ENCODE results near the gene TMEM132C. TPM values are rescaled to one million over a fixed set of nuclear protein-coding genes. Genes with fewer than 3 reads are reported as not detected.

The TMEM132C gene
- total and polyA plus RNA-seq, 2 experiments from 2014 or later = not detected

GRCh38 chr12:128661226-128661569 is 394.2 kb downstream of the TMEM132C start:
- H3F3A ChIP-seq (replicated peaks; ENCODE audit: low read depth) = no peaks in the 10 kb centered on the region
- no peaks in the 10 kb centered on the region for H3K9me2 ChIP-seq (ENCODE audit: insufficient read depth)
- H3K27me3 ChIP-seq (ENCODE audit: insufficient read depth) = no peaks in the 10 kb centered on the region
- H3K36me3 ChIP-seq (ENCODE audit: insufficient read depth) = no peaks in the 10 kb centered on the region; the same call in 1 of the 2 replicates
- H3K4me2 ChIP-seq = no peak overlapping the region
- H3K4me3 Mint-ChIP-seq = no peak overlapping the region
- no peaks in the 10 kb centered on the region for H3K4me1 ChIP-seq (ENCODE audit: insufficient read depth)
- H3K27ac Mint-ChIP-seq = no peak overlapping the region
- no peaks in the 10 kb centered on the region for H3K4me1 Mint-ChIP-seq
- peaks cover 16% of the 10 kb centered on the region for H3K9me3 Mint-ChIP-seq
- no peaks in the 10 kb centered on the region for H4K20me1 ChIP-seq (replicated peaks; ENCODE audit: insufficient read depth)
- H3K27ac ChIP-seq (ENCODE audit: low read depth) = no peak overlapping the region
- DNase-seq (ENCODE audit: low spot score) (no peak), ATAC-seq (no peak)
- no peaks in the 10 kb centered on the region for H3K79me2 ChIP-seq (replicated peaks; ENCODE audit: insufficient read depth)
- no peak overlapping the region for H3K4me3 ChIP-seq
- no peak overlapping the region for H2AFZ ChIP-seq
- peaks cover 4% of the 10 kb centered on the region for H3K27me3 Mint-ChIP-seq (ENCODE audit: insufficient read depth, low read depth, poor library complexity)
- peaks cover 41% of the 10 kb centered on the region for H3K36me3 Mint-ChIP-seq (ENCODE audit: low read depth)
- TF ChIP-seq, protein P1, sequence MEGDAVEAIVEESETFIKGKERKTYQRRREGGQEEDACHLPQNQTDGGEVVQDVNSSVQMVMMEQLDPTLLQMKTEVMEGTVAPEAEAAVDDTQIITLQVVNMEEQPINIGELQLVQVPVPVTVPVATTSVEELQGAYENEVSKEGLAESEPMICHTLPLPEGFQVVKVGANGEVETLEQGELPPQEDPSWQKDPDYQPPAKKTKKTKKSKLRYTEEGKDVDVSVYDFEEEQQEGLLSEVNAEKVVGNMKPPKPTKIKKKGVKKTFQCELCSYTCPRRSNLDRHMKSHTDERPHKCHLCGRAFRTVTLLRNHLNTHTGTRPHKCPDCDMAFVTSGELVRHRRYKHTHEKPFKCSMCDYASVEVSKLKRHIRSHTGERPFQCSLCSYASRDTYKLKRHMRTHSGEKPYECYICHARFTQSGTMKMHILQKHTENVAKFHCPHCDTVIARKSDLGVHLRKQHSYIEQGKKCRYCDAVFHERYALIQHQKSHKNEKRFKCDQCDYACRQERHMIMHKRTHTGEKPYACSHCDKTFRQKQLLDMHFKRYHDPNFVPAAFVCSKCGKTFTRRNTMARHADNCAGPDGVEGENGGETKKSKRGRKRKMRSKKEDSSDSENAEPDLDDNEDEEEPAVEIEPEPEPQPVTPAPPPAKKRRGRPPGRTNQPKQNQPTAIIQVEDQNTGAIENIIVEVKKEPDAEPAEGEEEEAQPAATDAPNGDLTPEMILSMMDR (conservative IDR thresholded peaks at IDR 0.05; ENCODE audit: low read depth in 2 of 2) = no peak
- TF ChIP-seq EZH2phosphoT487 (IDR thresholded peaks at IDR 0.05; ENCODE audit: unreplicated experiment) = no peak
- no peak for TF ChIP-seq ZNF114 (CRISPR knock-in tag; IDR thresholded peaks at IDR 0.05)
- TF ChIP-seq ETS1 (IDR thresholded peaks at IDR 0.05) = no peak
- TF ChIP-seq CREB1 (CRISPR knock-in tag; IDR thresholded peaks at IDR 0.05; ENCODE audit: low read depth) = no peak
- TF ChIP-seq, protein P2, sequence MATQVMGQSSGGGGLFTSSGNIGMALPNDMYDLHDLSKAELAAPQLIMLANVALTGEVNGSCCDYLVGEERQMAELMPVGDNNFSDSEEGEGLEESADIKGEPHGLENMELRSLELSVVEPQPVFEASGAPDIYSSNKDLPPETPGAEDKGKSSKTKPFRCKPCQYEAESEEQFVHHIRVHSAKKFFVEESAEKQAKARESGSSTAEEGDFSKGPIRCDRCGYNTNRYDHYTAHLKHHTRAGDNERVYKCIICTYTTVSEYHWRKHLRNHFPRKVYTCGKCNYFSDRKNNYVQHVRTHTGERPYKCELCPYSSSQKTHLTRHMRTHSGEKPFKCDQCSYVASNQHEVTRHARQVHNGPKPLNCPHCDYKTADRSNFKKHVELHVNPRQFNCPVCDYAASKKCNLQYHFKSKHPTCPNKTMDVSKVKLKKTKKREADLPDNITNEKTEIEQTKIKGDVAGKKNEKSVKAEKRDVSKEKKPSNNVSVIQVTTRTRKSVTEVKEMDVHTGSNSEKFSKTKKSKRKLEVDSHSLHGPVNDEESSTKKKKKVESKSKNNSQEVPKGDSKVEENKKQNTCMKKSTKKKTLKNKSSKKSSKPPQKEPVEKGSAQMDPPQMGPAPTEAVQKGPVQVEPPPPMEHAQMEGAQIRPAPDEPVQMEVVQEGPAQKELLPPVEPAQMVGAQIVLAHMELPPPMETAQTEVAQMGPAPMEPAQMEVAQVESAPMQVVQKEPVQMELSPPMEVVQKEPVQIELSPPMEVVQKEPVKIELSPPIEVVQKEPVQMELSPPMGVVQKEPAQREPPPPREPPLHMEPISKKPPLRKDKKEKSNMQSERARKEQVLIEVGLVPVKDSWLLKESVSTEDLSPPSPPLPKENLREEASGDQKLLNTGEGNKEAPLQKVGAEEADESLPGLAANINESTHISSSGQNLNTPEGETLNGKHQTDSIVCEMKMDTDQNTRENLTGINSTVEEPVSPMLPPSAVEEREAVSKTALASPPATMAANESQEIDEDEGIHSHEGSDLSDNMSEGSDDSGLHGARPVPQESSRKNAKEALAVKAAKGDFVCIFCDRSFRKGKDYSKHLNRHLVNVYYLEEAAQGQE (IDR thresholded peaks at IDR 0.05; ENCODE audit: unreplicated experiment) = no peak
- no peak for TF ChIP-seq ZNF331 (CRISPR knock-in tag; IDR thresholded peaks at IDR 0.05; ENCODE audit: low read depth)
- TF ChIP-seq POLR2AphosphoS5 (IDR thresholded peaks at IDR 0.05; ENCODE audit: low read depth) = no peak
- no peak for TF ChIP-seq STAT1 (IDR thresholded peaks at IDR 0.05; ENCODE audit: unreplicated experiment)
- TF ChIP-seq, protein P3, sequence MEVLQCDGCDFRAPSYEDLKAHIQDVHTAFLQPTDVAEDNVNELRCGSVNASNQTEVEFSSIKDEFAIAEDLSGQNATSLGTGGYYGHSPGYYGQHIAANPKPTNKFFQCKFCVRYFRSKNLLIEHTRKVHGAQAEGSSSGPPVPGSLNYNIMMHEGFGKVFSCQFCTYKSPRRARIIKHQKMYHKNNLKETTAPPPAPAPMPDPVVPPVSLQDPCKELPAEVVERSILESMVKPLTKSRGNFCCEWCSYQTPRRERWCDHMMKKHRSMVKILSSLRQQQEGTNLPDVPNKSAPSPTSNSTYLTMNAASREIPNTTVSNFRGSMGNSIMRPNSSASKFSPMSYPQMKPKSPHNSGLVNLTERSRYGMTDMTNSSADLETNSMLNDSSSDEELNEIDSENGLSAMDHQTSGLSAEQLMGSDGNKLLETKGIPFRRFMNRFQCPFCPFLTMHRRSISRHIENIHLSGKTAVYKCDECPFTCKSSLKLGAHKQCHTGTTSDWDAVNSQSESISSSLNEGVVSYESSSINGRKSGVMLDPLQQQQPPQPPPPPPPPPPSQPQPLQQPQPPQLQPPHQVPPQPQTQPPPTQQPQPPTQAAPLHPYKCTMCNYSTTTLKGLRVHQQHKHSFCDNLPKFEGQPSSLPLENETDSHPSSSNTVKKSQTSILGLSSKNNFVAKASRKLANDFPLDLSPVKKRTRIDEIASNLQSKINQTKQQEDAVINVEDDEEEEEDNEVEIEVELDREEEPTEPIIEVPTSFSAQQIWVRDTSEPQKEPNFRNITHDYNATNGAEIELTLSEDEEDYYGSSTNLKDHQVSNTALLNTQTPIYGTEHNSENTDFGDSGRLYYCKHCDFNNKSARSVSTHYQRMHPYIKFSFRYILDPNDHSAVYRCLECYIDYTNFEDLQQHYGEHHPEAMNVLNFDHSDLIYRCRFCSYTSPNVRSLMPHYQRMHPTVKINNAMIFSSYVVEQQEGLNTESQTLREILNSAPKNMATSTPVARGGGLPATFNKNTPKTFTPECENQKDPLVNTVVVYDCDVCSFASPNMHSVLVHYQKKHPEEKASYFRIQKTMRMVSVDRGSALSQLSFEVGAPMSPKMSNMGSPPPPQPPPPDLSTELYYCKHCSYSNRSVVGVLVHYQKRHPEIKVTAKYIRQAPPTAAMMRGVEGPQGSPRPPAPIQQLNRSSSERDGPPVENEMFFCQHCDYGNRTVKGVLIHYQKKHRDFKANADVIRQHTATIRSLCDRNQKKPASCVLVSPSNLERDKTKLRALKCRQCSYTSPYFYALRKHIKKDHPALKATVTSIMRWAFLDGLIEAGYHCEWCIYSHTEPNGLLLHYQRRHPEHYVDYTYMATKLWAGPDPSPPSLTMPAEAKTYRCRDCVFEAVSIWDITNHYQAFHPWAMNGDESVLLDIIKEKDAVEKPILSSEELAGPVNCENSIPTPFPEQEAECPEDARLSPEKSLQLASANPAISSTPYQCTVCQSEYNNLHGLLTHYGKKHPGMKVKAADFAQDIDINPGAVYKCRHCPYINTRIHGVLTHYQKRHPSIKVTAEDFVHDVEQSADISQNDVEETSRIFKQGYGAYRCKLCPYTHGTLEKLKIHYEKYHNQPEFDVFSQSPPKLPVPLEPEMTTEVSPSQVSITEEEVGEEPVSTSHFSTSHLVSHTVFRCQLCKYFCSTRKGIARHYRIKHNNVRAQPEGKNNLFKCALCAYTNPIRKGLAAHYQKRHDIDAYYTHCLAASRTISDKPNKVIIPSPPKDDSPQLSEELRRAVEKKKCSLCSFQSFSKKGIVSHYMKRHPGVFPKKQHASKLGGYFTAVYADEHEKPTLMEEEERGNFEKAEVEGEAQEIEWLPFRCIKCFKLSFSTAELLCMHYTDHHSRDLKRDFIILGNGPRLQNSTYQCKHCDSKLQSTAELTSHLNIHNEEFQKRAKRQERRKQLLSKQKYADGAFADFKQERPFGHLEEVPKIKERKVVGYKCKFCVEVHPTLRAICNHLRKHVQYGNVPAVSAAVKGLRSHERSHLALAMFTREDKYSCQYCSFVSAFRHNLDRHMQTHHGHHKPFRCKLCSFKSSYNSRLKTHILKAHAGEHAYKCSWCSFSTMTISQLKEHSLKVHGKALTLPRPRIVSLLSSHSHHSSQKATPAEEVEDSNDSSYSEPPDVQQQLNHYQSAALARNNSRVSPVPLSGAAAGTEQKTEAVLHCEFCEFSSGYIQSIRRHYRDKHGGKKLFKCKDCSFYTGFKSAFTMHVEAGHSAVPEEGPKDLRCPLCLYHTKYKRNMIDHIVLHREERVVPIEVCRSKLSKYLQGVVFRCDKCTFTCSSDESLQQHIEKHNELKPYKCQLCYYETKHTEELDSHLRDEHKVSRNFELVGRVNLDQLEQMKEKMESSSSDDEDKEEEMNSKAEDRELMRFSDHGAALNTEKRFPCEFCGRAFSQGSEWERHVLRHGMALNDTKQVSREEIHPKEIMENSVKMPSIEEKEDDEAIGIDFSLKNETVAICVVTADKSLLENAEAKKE (CRISPR knock-in tag; IDR thresholded peaks at IDR 0.05) = no peak

All from GM23338 (cell line).